ENCODE results near the gene TBRG4.
"Not testable (repeated sequence)": the region's sequence is repeated elsewhere in the genome, so short reads cannot be mapped to it uniquely, and the experiment has no call there.

GRCh38 chr7:45114257-45114656 lies 2.8 kb upstream of the TBRG4 start:
- TF ChIP-seq POLR2A, CTCF (IDR thresholded peaks at IDR 0.05): not testable (repeated sequence)

All from ovary (tissue), 3 donors.